Fibroblast of pulmonary artery (primary cell): ENCODE results near the gene BID.

ENCODE experiments used
- DNase-seq: peaks from one replicate; pipeline ENCODE4 v3.0.0-alpha.2; 2010; ENCODE audit warnings: low read depth
- H3K4me3 ChIP-seq: replicated peaks from 2 replicates; pipeline ENCODE4 v1.5.1; 2011; ENCODE audit warnings: low read depth, mild to moderate bottlenecking, control low read depth, low read length, moderate library complexity
- TF ChIP-seq, protein P1 (sequence below): IDR thresholded peaks from 2 replicates; pipeline ENCODE4 v1.5.1; 2011; ENCODE audit warnings: mild to moderate bottlenecking, control low read depth, low read length, inconsistent platforms; ENCODE audit errors: missing control alignments

Gene BID

DNA sequence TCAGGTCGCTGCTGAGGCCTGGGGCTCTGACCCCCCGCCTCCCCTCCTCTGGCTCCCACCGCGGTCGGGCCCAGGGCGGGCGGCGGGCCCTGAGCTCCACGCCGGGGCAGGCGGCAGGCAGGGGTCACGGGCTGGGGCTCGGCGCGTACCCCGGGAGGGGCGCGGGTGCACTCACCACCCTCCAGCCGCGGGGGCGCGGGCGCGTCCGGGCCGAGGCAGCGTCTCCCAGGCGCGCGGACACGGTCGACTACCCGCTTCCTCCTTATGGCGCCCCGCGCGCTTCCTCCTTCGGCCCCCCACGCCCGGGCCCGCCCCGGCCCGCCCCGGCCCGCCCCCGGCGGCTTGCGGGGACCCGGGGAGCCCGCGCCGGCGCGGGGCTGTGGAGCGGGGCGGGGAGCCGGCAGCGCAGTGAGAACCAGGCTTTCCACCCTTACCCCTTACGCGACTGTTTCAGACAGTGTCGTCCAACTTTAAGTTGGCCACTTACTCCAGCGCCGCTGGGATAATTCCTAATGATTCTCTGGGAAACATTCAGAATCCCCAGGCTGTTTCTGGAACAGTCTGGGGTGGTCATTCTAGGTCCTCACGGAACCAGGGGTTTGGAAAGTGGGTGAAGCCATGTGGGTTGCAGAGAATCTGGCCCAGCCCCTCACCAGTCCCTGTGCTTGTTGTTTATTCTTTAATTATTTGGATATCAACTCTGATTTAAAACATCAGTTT lies at the start of gene BID:
BID (minus strand) TSS at position 264 of the 720 bp plus-strand sequence. CDS start 24,353 bp downstream, outside the sequence.
- H3K4me3 ChIP-seq: peak within 1 kb of the TSS; percentile 55
- TF ChIP-seq, protein P1, sequence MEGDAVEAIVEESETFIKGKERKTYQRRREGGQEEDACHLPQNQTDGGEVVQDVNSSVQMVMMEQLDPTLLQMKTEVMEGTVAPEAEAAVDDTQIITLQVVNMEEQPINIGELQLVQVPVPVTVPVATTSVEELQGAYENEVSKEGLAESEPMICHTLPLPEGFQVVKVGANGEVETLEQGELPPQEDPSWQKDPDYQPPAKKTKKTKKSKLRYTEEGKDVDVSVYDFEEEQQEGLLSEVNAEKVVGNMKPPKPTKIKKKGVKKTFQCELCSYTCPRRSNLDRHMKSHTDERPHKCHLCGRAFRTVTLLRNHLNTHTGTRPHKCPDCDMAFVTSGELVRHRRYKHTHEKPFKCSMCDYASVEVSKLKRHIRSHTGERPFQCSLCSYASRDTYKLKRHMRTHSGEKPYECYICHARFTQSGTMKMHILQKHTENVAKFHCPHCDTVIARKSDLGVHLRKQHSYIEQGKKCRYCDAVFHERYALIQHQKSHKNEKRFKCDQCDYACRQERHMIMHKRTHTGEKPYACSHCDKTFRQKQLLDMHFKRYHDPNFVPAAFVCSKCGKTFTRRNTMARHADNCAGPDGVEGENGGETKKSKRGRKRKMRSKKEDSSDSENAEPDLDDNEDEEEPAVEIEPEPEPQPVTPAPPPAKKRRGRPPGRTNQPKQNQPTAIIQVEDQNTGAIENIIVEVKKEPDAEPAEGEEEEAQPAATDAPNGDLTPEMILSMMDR: no peak
- no peak for DNase-seq

DNA sequence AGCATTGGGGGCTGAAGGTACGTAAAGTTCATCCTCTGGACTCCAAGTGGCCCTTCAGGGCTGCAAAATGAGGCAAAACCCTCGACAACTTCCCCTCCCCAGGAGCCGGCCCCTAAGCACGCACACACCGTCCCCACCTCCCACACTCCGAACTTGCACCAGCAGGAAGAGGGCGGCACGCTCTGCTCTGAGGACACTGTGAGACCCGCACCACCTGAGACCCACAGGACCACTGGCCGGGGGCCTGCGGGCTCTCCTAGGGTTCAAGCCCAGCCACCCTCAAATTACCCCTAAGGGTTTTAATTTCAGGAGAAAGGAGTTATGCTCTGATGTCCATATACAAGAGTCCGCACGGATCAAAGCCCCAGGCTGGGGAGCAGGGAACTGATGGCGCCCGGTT lies 49.7 kb upstream of the BID start:
- TF ChIP-seq, protein P1: no peak
- H3K4me3 ChIP-seq: no peak overlapping the region
- DNase-seq: no peak

DNA sequence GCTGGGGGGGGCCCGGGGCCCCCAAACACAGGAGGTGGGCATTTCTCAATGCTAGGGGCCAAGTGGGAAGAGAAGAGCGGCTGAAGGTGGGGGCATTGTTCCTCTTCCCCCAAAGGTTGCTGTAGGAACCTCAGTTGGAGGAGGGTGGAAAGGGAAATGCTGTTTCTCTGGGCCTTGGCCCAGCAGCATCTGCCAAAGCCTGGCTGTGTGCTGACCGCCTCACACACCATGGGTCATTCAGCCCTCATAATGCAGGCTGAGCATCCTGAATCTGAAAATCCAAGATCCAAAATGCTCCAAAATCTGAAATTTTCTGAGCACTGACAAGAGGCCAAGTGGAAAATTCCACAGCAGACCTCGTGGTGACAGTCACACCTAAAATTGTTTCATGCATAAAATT lies 49.0 kb upstream of the BID start:
- no peak for DNase-seq
- TF ChIP-seq, protein P1: no peak
- H3K4me3 ChIP-seq: no peak overlapping the region

DNA sequence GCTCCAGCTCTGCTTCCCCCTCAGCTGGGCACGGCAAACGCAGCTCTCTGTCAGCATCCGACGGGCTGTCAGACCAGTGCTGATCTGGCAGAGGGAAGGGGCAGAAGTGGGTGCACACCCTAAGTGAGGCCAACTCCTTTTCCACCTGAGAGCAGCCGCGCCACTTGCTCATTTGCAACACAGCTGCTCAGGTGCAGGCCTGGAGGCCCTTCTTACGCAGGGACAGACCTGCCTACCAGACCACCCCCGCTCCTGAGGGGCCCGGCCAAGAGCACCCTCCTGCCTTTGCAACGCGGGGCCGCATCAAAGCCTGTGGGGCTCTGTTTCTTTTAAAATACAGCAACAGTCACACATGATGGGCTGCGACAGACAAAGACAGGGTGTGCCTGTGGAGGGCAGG lies 47.8 kb upstream of the BID start:
- no peak overlapping the region for H3K4me3 ChIP-seq
- TF ChIP-seq, protein P1: no peak
- no peak for DNase-seq

DNA sequence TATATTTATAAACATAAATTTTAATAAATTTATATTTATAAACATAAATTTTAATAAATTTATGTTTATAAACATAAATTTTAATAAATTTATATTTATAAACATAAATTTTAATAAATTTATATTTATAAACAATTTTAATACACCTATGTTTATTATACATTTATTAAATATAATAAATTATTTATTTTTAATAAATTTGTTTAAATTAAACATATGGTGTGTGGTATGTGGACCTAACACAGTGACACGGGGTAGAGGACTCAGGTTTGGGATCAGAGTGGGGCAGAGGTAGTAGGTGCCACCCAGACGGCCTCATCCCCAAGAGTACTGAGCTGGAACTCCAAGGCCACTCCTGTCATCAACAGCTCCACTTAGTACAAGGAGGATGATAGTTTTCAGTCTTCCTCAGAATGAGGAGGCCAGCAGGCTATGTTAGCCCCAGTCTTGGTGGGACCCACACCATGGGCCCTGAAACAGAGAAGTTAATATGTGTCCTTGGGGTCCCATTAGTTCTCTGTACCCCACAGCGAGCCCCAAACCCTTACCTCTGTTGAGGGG lies 46.7 kb upstream of the BID start:
- H3K4me3 ChIP-seq: no peak overlapping the region
- DNase-seq: no peak
- TF ChIP-seq, protein P1: no peak

DNA sequence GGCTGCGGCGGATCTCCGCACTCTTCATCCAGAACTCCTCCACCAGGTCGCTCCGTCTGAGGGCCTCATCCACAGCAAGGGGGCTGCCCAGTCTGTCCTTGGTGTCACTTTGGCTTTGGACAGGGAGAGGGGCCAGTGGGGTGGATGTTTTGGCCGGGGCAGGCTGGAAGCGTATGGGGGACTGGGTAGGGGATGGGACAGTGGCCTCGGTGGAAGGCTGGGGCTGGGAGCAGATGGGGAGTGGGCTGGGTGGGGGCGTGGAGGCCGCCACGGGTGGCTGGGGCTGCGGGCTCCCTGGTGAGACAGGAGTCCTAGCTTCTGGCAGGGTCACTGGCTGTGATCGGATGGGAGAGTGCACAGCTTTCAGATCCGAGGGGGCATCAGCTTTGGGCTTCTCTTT lies 44.4 kb upstream of the BID start:
- H3K4me3 ChIP-seq: no peak overlapping the region
- no peak for DNase-seq
- TF ChIP-seq, protein P1: no peak

DNA sequence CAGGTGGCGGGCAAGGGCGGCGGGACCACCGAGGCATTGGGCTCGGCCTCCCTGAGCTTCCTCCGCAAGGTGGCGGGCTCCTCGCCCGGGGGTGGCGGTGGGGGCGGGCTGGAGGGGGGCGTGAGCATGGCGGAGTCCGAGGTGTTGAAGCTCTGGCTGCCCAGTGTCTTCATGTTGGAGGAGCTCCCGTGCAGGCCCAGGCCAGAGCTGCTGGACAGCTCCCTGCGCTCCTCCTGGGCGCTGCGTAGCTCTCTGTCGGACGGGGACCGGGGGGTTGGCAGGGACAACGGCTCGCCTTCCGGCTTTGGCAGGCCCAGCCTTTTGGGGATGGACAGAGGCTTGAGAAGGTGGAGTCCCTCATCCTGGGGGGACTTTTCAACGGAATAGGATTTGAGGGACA lies 43.9 kb upstream of the BID start:
- no peak overlapping the region for H3K4me3 ChIP-seq
- no peak for DNase-seq
- TF ChIP-seq, protein P1: no peak
